H9 (cell line): ENCODE data around the gene EVC. TPM values are rescaled to one million over a fixed set of nuclear protein-coding genes. Genes with fewer than 3 reads are reported as not detected.

Experiments
- DNase-seq: peaks from one replicate; pipeline ENCODE4 v3.0.0-alpha.2; 2017
- H2AFZ ChIP-seq: one replicate; pipeline ENCODE4 v1.6.1; 2013; ENCODE audit warnings: mild to moderate bottlenecking, low read length, control low read depth, moderate library complexity
- H2AK5ac ChIP-seq: 2 replicates; pipeline ENCODE4 v1.6.1; 2013; ENCODE audit warnings: low read length, control low read depth, mixed read lengths; ENCODE audit not compliant: insufficient read length
- H2BK120ac ChIP-seq: one replicate; pipeline ENCODE4 v1.6.1; 2013; ENCODE audit warnings: low read depth, mild to moderate bottlenecking, low read length, control low read depth, inconsistent platforms; ENCODE audit not compliant: poor library complexity, severe bottlenecking
- H2BK12ac ChIP-seq: 2 replicates; pipeline ENCODE4 v1.6.1; 2013; ENCODE audit warnings: low read length, control low read depth, mixed read lengths, low read depth; ENCODE audit not compliant: insufficient read length
- H2BK15ac ChIP-seq: 2 replicates; pipeline ENCODE4 v1.6.1; 2013; ENCODE audit warnings: low read depth, low read length, control low read depth
- H2BK20ac ChIP-seq: one replicate; pipeline ENCODE4 v1.6.1; 2013; ENCODE audit warnings: low read depth, mild to moderate bottlenecking, low read length, control low read depth, inconsistent platforms; ENCODE audit not compliant: poor library complexity, severe bottlenecking
- H2BK5ac ChIP-seq: 2 replicates; pipeline ENCODE4 v1.6.1; 2013; ENCODE audit warnings: low read length, control low read depth, mixed read lengths; ENCODE audit not compliant: insufficient read length
- H3K14ac ChIP-seq: 2 replicates; pipeline ENCODE4 v1.6.1; 2013; ENCODE audit warnings: low read length, control low read depth; ENCODE audit not compliant: insufficient read depth
- H3K18ac ChIP-seq: 2 replicates; pipeline ENCODE4 v1.6.1; 2013; ENCODE audit warnings: low read depth, mild to moderate bottlenecking, mixed read lengths, low read length, control low read depth; ENCODE audit not compliant: insufficient read length
- H3K23ac ChIP-seq: 2 replicates; pipeline ENCODE4 v1.6.1; 2013; ENCODE audit warnings: low read length, control low read depth, mixed read lengths, low read depth; ENCODE audit not compliant: insufficient read length
- H3K23me2 ChIP-seq: 2 replicates; pipeline ENCODE4 v1.6.1; 2013; ENCODE audit warnings: low read depth, mild to moderate bottlenecking, mixed read lengths, low read length, control low read depth; ENCODE audit not compliant: insufficient read length, poor library complexity, severe bottlenecking
- H3K27ac ChIP-seq: 2 replicates; pipeline ENCODE4 v1.5.1; 2013; ENCODE audit warnings: low read length, control low read depth, mixed read lengths, low read depth; ENCODE audit not compliant: insufficient read length
- H3K27me3 ChIP-seq: 2 replicates; pipeline ENCODE4 v1.6.1; 2013; ENCODE audit warnings: low read length, control low read depth, inconsistent platforms; ENCODE audit not compliant: insufficient read depth
- H3K4ac ChIP-seq: 2 replicates; pipeline ENCODE4 v1.6.1; 2013; ENCODE audit warnings: low read depth, mild to moderate bottlenecking, control low read depth, inconsistent platforms, low read length, moderate library complexity
- H3K4me1 ChIP-seq: 2 replicates; pipeline ENCODE4 v1.6.1; 2013; ENCODE audit warnings: low read length, control low read depth, inconsistent platforms; ENCODE audit not compliant: insufficient read depth
- H3K4me2 ChIP-seq: 2 replicates; pipeline ENCODE4 v1.6.1; 2013; ENCODE audit warnings: low read length, control low read depth, mixed read lengths; ENCODE audit not compliant: insufficient read length, insufficient read depth
- H3K56ac ChIP-seq: 2 replicates; pipeline ENCODE4 v1.6.1; 2013; ENCODE audit warnings: low read depth, mild to moderate bottlenecking, mixed read lengths, low read length, control low read depth; ENCODE audit not compliant: insufficient read length
- H3K79me1 ChIP-seq: 2 replicates; pipeline ENCODE4 v1.6.1; 2013; ENCODE audit warnings: low read depth, mild to moderate bottlenecking, moderate library complexity, low read length, control low read depth, inconsistent platforms; ENCODE audit not compliant: insufficient read depth, poor library complexity, severe bottlenecking
- H3K79me2 ChIP-seq: 2 replicates; pipeline ENCODE4 v1.6.1; 2013; ENCODE audit warnings: low read length, control low read depth, inconsistent platforms; ENCODE audit not compliant: insufficient read depth
- H3K9ac ChIP-seq: 2 replicates; pipeline ENCODE4 v1.6.1; 2013; ENCODE audit warnings: low read length, control low read depth, mixed read lengths; ENCODE audit not compliant: insufficient read length; ENCODE audit errors: extremely low read depth
- H3K9me3 ChIP-seq: one replicate; pipeline ENCODE4 v1.6.1; 2013; ENCODE audit warnings: low read depth, low read length, inconsistent platforms; ENCODE audit not compliant: control insufficient read depth
- H3T11ph ChIP-seq: one replicate; pipeline ENCODE4 v1.6.1; 2013; ENCODE audit warnings: mild to moderate bottlenecking, low read length, control low read depth, inconsistent platforms
- H4K20me1 ChIP-seq: one replicate; pipeline ENCODE4 v1.6.1; 2013; ENCODE audit not compliant: control insufficient read depth, insufficient read length, insufficient read depth
- H4K5ac ChIP-seq: 2 replicates; pipeline ENCODE4 v1.6.1; 2013; ENCODE audit warnings: low read depth, mild to moderate bottlenecking, mixed read lengths, low read length, control low read depth; ENCODE audit not compliant: insufficient read length
- H4K8ac ChIP-seq: replicated peaks from 2 replicates; pipeline ENCODE4 v1.6.1; 2013; ENCODE audit warnings: low read length, control low read depth, mixed read lengths, low read depth; ENCODE audit not compliant: insufficient read length
- H4K91ac ChIP-seq: 2 replicates; pipeline ENCODE4 v1.6.1; 2013; ENCODE audit warnings: low read depth, mild to moderate bottlenecking, moderate library complexity, mixed read lengths, low read length, control low read depth; ENCODE audit not compliant: insufficient read length
- H3K27ac Mint-ChIP-seq, 3 experiments: 2 replicates in 2 of 3; 3 replicates in 1 of 3; pipeline ENCODE4 v1.8.0; 2020 to 2021; ENCODE audit warnings: mixed read lengths in 3 of 3, mild to moderate bottlenecking in 1 of 3, moderate library complexity in 1 of 3
- H3K27me3 Mint-ChIP-seq: 2 replicates; pipeline ENCODE4 v1.8.0; 2021; ENCODE audit warnings: low read depth, mild to moderate bottlenecking, moderate library complexity, mixed read lengths
- H3K36me3 Mint-ChIP-seq, 3 experiments: 2 replicates in 2 of 3; 3 replicates in 1 of 3; pipeline ENCODE4 v1.8.0; 2020 to 2021; ENCODE audit warnings: low read depth in 3 of 3, mixed read lengths in 3 of 3; ENCODE audit not compliant: insufficient read depth in 1 of 3
- H3K4me1 Mint-ChIP-seq, 2 experiments: 2 replicates each; pipeline ENCODE4 v1.8.0; 2020; ENCODE audit warnings: mixed read lengths in 2 of 2
- H3K4me3 Mint-ChIP-seq, 2 experiments: 2 replicates in 1 of 2; 3 replicates in 1 of 2; pipeline ENCODE4 v1.8.0; 2020 to 2021; ENCODE audit warnings: mild to moderate bottlenecking in 2 of 2, mixed read lengths in 2 of 2, moderate library complexity in 1 of 2
- H3K9me3 Mint-ChIP-seq, 2 experiments: 2 replicates in 1 of 2; 3 replicates in 1 of 2; pipeline ENCODE4 v1.8.0; 2020; ENCODE audit warnings: mild to moderate bottlenecking in 2 of 2, mixed read lengths in 2 of 2, moderate library complexity in 1 of 2
- WGBS: extraction: QIAGEN DNeasy Blood & Tissue Kit; methylation state at CpG from one replicate; pipeline ENCODE4 v1.1.7; 2013; ENCODE audit warnings: missing lambda C conversion rate, low lambda C conversion rate, mixed read lengths; ENCODE audit not compliant: insufficient read length; ENCODE audit errors: extremely low coverage; 5-methylcytosine and 5-hydroxymethylcytosine counted together
- total RNA-seq: library from RNA; stranded (reverse); gene quantifications from 2 replicates; pipeline ENCODE4 v1.2.1, GENCODE V29; 2021
- TF ChIP-seq, protein P1 (sequence below): fragments of 200-600 bp; sonication (generic); conservative IDR thresholded peaks from 3 replicates; pipeline ENCODE4 v1.8.0; 2021; ENCODE audit warnings: antibody characterized with exemption, mild to moderate bottlenecking

The EVC gene
- total RNA-seq, 1 experiment from 2014 or later, result 10.1 TPM

DNA sequence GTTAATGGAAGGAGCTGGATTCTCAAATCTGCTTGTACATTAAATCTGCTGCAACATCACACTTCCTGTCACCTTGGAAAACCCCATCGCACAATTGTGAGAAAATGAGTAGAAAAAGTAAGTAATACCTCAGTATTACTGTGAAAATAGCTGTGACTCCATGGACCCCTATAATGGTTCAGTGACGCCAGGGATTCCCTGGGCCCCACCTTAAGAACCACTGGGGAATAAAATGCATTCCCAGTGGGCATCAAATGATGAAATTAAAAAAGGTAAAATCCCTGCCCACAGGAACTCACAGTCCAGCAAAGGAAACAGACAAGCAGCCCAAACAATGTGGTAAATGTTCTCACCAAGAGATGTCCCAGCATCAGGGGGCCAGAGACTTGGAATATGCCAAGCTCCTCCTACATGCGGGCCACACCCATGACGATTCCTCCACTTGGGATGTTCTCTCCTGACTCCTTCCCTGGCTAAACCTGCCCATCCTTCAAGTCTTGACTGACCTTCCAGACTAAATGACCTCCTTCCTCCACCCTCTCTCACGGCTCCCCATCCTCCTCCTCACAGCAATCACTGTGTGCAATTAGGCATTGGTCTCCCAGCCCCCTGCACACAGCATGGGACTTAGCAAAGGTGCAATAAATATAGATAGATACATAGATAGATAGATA, 5.2 kb upstream of the EVC start:
- peaks cover 19% of the 10 kb centered on the region for H3K23me2 ChIP-seq
- H3K27ac ChIP-seq, result no peak overlapping the region
- no peak overlapping the region for H2AFZ ChIP-seq
- H3K14ac ChIP-seq, result no peak overlapping the region
- H3K4ac ChIP-seq, result no peak overlapping the region
- Mint-ChIP-seq H3K4me3 (no peak overlapping the region), H3K9me3 (peaks cover 15 to 17% of the 10 kb centered on the region in 2 experiments), H3K36me3 (peaks cover 16 to 30% (median 29%) of the 10 kb centered on the region in 3 experiments), H3K4me1 (peaks cover 14 to 24% of the 10 kb centered on the region in 2 experiments), H3K27me3 (peaks cover 18% of the 10 kb centered on the region), H3K27ac (no peak overlapping the region)
- no peak overlapping the region for H2BK5ac ChIP-seq
- H2BK12ac ChIP-seq, result no peak overlapping the region
- no peak overlapping the region for H2AK5ac ChIP-seq
- no peak overlapping the region for H3K4me2 ChIP-seq
- H3K9ac ChIP-seq, result no peak overlapping the region
- no peak overlapping the region for H3T11ph ChIP-seq
- no peak overlapping the region for H3K18ac ChIP-seq
- peaks cover 10% of the 10 kb centered on the region for H3K9me3 ChIP-seq
- H3K23ac ChIP-seq, result no peak overlapping the region
- H4K8ac ChIP-seq, result no peak overlapping the region
- WGBS, result no CpG with 5 or more reads among the region's 5 CpGs
- H4K91ac ChIP-seq, result no peak overlapping the region
- no peaks in the 10 kb centered on the region for H3K79me1 ChIP-seq
- no peak overlapping the region for H2BK20ac ChIP-seq
- H3K79me2 ChIP-seq, result no peaks in the 10 kb centered on the region
- H3K56ac ChIP-seq, result no peak overlapping the region
- H4K5ac ChIP-seq, result no peak overlapping the region
- H2BK120ac ChIP-seq, result no peak overlapping the region
- H2BK15ac ChIP-seq, result no peak overlapping the region
- no peaks in the 10 kb centered on the region for H4K20me1 ChIP-seq
- no peaks in the 10 kb centered on the region for H3K27me3 ChIP-seq
- TF ChIP-seq, protein P1, sequence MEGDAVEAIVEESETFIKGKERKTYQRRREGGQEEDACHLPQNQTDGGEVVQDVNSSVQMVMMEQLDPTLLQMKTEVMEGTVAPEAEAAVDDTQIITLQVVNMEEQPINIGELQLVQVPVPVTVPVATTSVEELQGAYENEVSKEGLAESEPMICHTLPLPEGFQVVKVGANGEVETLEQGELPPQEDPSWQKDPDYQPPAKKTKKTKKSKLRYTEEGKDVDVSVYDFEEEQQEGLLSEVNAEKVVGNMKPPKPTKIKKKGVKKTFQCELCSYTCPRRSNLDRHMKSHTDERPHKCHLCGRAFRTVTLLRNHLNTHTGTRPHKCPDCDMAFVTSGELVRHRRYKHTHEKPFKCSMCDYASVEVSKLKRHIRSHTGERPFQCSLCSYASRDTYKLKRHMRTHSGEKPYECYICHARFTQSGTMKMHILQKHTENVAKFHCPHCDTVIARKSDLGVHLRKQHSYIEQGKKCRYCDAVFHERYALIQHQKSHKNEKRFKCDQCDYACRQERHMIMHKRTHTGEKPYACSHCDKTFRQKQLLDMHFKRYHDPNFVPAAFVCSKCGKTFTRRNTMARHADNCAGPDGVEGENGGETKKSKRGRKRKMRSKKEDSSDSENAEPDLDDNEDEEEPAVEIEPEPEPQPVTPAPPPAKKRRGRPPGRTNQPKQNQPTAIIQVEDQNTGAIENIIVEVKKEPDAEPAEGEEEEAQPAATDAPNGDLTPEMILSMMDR, result no peak
- no peak for DNase-seq
- H3K4me1 ChIP-seq, result no peaks in the 10 kb centered on the region
